Adipocyte (in vitro differentiated cells): Measurements from ENCODE around the gene DSCAM.

Experiments
- DNase-seq: peaks from one replicate; pipeline ENCODE4 v3.0.0-alpha.2; 2015; ENCODE audit warnings: low read depth
- H3K27me3 ChIP-seq: replicated peaks from 2 replicates; pipeline ENCODE4 v1.7.0; 2013; ENCODE audit warnings: mild to moderate bottlenecking, low read length, moderate library complexity; ENCODE audit not compliant: control insufficient read depth, insufficient read depth
- H3K36me3 ChIP-seq: 2 replicates; pipeline ENCODE4 v1.7.0; 2013; ENCODE audit warnings: low read length, mild to moderate bottlenecking, moderate library complexity; ENCODE audit not compliant: control insufficient read depth, insufficient read depth, severe bottlenecking
- H3K4me1 ChIP-seq: 2 replicates; pipeline ENCODE4 v1.7.0; 2013; ENCODE audit warnings: mild to moderate bottlenecking, low read length, moderate library complexity; ENCODE audit not compliant: control insufficient read depth, insufficient read depth
- H3K4me3 ChIP-seq: 2 replicates; pipeline ENCODE4 v1.7.0; 2013; ENCODE audit warnings: mild to moderate bottlenecking, low read length, moderate library complexity
- H3K9ac ChIP-seq: 2 replicates; pipeline ENCODE4 v1.7.0; 2013; ENCODE audit warnings: mild to moderate bottlenecking, low read length, moderate library complexity
- H3K9me3 ChIP-seq: 2 replicates; pipeline ENCODE4 v1.7.0; 2013; ENCODE audit warnings: mild to moderate bottlenecking, low read length, moderate library complexity; ENCODE audit not compliant: control insufficient read depth

DSCAM gene

DNA sequence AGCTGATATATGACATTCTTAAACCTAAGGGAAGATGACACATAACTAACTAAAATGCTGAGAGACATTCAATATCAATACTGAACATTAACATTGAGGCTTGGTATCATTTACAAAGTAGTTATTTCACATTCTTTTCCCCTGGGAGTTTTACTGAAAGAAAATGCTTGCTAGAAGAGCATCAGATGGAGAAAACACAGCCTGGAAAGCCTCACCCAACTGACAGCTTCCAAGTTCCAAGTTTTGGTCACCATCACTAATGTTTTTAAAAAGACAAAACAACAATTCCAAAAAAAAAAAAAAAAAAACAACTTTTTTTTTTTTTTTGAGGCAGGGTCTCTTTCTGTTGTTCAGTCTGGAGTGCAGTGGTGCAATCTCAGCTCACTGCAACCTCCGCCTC is 80.6 kb downstream of the DSCAM start:
- Histone ChIP-seq H3K4me1 (no peaks in the 10 kb centered on the region), H3K36me3 (no peaks in the 10 kb centered on the region), H3K27me3 (no peaks in the 10 kb centered on the region), H3K4me3 (no peak overlapping the region), H3K9ac (no peak overlapping the region), H3K9me3 (no peaks in the 10 kb centered on the region)
- no peak for DNase-seq

DNA sequence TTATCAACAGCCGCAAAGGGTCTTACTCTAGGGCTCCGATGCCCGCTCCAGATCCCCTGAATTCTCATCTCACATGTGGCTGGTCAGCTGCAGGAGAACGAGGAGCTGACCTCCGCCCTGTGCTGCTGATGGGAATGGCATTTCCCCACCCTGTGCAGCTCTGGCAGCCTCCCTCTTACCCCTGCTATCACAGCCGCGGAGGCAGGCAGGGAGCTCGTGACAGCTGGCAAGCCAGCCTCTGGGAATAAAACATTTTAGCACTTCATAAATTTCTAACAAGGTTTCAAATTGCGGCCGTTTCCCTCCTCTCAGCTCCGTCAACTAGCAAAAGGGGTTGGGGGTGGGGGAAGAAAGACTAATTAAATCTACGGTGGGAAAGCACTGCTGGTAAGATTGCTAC is 81.1 kb downstream of the DSCAM start:
- DNase-seq: no peak
- H3K9ac ChIP-seq: no peak overlapping the region
- H3K36me3 ChIP-seq: no peaks in the 10 kb centered on the region
- H3K27me3 ChIP-seq: no peaks in the 10 kb centered on the region
- no peaks in the 10 kb centered on the region for H3K9me3 ChIP-seq
- H3K4me1 ChIP-seq: no peaks in the 10 kb centered on the region
- no peak overlapping the region for H3K4me3 ChIP-seq

DNA sequence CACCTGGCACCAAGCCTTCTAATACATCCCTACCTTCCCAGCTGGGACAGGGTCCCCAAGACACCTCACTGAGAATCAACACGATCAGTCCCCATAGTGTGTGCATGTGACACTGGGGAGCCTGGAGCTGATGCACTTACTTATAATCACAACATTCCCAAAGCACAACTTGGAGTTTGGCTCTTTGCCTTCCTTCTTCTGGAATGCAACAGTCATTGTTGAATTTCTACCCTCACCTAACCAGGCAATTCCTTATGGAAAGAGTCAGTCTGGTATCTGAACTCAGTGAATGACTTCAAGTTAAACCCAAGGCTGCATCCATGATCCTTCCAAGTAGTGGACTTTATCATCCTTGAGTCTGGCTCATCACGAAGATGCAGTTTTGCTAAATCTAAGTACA is 86.1 kb downstream of the DSCAM start:
- no peaks in the 10 kb centered on the region for H3K4me1 ChIP-seq
- no peak overlapping the region for H3K4me3 ChIP-seq
- no peaks in the 10 kb centered on the region for H3K27me3 ChIP-seq
- H3K36me3 ChIP-seq: no peaks in the 10 kb centered on the region
- no peaks in the 10 kb centered on the region for H3K9me3 ChIP-seq
- H3K9ac ChIP-seq: no peak overlapping the region
- DNase-seq: no peak

DNA sequence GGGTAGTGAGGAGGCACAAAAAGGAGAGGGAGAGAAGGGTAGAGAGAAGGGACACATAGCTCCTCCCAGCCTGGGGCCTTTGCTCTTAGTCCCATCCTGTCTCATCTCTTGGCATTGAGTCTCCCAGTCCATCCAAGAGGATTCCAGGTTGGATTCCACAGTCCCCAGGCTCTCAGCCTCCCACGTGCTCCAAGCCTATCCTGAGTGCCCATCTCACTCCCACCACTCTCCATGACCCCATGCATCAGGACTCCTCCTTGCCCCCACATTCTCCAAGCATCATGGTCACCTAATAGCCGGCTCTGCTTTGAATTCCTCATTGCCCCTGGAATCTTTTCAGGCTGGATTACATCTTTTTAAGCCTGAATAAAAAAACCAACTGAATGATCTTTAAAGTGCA is 87.9 kb downstream of the DSCAM start:
- Histone ChIP-seq H3K36me3 (no peaks in the 10 kb centered on the region), H3K9ac (no peak overlapping the region)

DNA sequence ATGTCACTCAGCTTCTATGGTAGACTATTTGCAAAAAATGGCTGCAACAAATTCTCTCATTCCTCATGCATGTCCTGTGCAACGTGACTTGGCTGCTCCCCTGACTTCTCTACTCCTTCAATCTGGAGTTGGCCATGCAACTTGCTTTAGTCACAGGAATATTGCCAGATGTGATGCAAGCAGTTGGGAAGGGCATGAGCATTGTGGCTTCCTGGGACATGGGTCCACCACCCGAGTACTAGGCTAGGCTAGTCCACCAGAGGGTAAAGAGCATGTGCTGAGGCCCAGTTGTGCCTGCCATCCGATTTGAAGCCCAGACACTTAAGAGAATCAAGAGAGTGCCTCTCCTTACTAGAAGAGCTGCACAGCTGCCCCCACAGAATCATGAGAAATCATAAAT is 89.6 kb downstream of the DSCAM start:
- no peak overlapping the region for H3K9ac ChIP-seq
- no peak for DNase-seq
- no peaks in the 10 kb centered on the region for H3K9me3 ChIP-seq
- H3K36me3 ChIP-seq: no peaks in the 10 kb centered on the region
- no peaks in the 10 kb centered on the region for H3K27me3 ChIP-seq
- no peak overlapping the region for H3K4me3 ChIP-seq
- no peaks in the 10 kb centered on the region for H3K4me1 ChIP-seq

More for the DNA sequence above, 87.9 kb downstream of the DSCAM start:
- no peak overlapping the region for H3K4me3 ChIP-seq
- DNase-seq: no peak
- no peaks in the 10 kb centered on the region for H3K9me3 ChIP-seq
- no peaks in the 10 kb centered on the region for H3K27me3 ChIP-seq
- no peaks in the 10 kb centered on the region for H3K4me1 ChIP-seq

DNA sequence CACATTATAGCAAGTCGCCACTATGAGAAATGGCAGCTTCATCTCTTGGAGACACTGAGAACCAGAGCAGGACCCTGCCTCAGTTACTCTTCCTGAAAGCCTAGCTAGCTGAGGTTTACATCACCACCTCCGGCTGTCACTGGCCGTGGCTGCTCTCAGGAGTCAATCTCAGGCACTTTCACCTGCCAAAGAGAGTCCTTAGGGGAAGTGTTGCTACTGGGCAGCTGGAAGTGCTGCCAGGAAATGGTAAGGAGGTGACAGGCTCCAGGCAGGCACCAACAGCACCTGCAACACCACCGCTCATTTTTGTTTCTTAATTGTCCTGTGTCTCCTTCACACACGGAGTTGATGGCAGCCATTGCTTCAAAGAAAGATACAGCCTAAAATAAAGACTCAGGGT is 92.5 kb downstream of the DSCAM start:
- no peaks in the 10 kb centered on the region for H3K27me3 ChIP-seq
- no peaks in the 10 kb centered on the region for H3K36me3 ChIP-seq
- no peak for DNase-seq
- no peak overlapping the region for H3K9ac ChIP-seq
- no peaks in the 10 kb centered on the region for H3K9me3 ChIP-seq
- H3K4me1 ChIP-seq: no peaks in the 10 kb centered on the region
- no peak overlapping the region for H3K4me3 ChIP-seq

DNA sequence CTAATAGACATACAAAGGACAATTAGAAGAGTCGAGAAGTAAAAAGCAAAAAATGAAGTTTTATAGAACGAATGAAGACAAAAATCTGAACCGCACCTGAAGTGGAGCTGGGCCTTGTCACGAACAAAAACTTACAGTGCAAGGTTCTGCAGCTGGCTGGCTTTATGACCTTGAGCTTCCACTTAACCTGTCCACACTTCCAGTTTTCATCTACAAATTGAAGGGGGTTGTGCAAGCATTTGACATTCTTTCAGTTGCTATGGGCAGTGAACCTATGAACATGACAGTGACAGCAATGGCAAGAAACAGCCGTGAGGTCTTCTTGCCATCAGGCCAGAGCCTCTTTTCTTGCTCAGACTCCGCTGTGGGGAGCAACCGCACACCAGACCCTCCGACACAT is 93.2 kb downstream of the DSCAM start:
- H3K9me3 ChIP-seq: no peaks in the 10 kb centered on the region
- no peaks in the 10 kb centered on the region for H3K4me1 ChIP-seq
- DNase-seq: no peak
- no peak overlapping the region for H3K9ac ChIP-seq
- H3K27me3 ChIP-seq: no peaks in the 10 kb centered on the region
- H3K4me3 ChIP-seq: no peak overlapping the region
- H3K36me3 ChIP-seq: no peaks in the 10 kb centered on the region

DNA sequence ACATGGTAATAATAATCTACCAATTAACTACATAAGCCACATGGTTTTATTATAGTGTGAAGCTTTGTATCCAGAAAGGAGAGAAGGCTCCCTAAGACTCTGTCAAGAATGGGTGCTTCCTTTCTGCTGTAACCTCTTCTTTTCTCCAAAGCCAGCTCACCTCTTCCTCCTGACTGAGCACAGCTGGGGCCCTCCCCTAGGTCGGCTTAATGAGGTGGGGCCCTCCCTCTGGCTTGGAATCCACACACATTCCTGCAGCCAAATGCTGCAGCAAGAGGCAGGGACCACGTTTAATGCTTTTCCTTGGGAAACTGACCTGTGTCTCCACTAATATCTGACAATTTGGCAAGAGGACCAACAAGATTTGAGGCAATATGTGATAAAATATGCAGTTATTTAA is 94.8 kb downstream of the DSCAM start:
- H3K9ac ChIP-seq: no peak overlapping the region
- no peaks in the 10 kb centered on the region for H3K4me1 ChIP-seq
- no peaks in the 10 kb centered on the region for H3K36me3 ChIP-seq
- H3K4me3 ChIP-seq: no peak overlapping the region
- no peak for DNase-seq
- no peaks in the 10 kb centered on the region for H3K9me3 ChIP-seq
- H3K27me3 ChIP-seq: no peaks in the 10 kb centered on the region

DNA sequence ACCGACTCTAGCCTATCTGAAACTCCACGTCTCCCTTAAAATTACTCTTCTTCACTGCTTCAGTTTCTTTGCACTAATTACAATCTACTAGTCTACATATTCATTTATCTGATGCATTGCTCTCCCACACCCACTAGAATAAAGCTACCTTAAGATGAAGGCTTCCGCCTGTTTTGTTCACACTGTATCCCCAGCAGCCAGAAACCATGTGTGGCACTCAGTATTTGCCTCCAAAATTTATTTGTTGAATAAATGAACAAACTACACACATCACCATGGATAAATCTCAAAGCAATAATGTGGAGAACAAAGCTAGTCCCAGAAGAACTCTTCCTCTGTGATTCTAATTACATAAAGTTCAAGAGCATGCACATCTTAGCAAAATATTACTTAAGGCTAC is 95.7 kb downstream of the DSCAM start:
- no peak for DNase-seq
- Histone ChIP-seq H3K4me1 (no peaks in the 10 kb centered on the region), H3K4me3 (no peak overlapping the region), H3K27me3 (no peaks in the 10 kb centered on the region), H3K9ac (no peak overlapping the region), H3K36me3 (no peaks in the 10 kb centered on the region), H3K9me3 (no peaks in the 10 kb centered on the region)

DNA sequence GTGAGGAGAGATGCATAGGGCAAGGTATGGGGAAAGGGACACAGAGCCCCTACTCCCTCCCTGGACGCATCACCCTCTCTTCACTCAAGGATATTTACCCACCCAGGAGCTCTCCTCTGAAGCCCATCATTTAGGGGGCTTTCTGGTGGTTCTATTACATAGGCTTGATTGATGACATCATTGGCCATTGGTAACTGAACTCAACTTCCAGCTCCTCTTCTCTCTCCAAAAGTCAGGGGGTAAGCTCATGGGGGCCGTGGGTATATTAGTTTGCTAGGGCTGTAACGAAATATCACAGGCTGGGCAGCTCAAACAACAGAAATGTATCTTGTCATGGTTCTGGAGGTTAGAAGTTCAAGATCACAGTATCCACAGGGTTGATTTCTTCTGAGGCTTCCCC is 110.8 kb downstream of the DSCAM start:
- Histone ChIP-seq H3K27me3 (no peaks in the 10 kb centered on the region), H3K9me3 (no peaks in the 10 kb centered on the region), H3K36me3 (no peaks in the 10 kb centered on the region), H3K9ac (no peak overlapping the region), H3K4me1 (no peaks in the 10 kb centered on the region), H3K4me3 (no peak overlapping the region)
- DNase-seq: no peak

DNA sequence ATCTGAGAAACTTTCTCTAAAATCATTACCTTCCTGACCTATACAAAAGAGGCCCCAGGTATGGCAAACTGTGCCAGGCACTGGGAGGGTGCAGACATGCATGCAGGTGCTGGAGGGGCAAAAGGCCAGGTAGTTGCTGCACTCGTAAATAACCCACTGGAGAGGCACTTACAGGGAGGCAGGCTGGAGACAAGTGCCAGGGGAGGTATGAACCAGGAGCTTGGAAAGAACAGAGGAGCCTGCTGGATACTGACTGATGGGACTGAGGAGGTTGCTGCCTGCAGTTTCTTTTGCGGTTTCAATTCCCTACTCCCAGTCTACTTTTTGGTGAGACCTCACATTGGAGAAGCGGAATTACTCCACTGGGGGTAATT is 113.9 kb downstream of the DSCAM start:
- Histone ChIP-seq H3K27me3 (no peaks in the 10 kb centered on the region), H3K9ac (no peak overlapping the region), H3K36me3 (no peaks in the 10 kb centered on the region), H3K4me3 (no peak overlapping the region), H3K4me1 (no peaks in the 10 kb centered on the region), H3K9me3 (no peaks in the 10 kb centered on the region)
- no peak for DNase-seq

DNA sequence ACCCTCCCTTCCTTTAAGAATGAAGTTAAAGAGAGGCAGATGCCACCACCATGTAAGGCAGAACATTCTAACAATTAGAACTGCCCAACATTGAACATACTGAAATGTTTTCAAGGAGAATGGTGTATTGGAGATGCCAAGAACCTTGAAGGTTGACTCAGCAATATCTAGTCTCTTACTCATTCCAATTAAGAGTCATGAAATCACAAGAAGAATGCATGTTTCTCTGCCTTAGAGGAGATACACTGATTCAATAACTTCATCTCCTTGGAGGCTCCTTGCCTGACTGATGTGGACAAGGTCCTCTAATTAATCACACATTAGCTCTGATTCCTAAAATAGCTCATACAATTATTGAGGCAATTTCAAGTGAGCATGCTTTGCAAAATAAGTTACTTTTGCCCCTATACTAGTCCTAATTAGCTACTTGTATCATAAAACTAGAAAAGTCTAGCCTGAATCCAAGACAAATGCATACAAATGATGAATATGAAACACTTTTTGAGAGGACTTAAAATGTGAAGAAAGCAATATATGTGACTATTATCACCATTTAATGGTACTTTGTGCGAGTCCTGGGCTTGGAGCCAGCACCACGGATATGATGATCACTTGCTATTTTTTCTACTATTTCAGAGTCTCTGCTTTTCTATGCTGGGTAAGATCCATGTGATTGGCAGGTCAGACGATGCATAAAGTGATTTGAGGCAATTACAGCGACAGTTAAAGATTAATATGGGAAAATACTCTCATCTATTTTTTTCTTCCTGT is 114.5 kb downstream of the DSCAM start:
- H3K36me3 ChIP-seq: no peaks in the 10 kb centered on the region
- DNase-seq: peak; percentile 65
- no peak overlapping the region for H3K9ac ChIP-seq
- no peaks in the 10 kb centered on the region for H3K27me3 ChIP-seq
- H3K9me3 ChIP-seq: peaks cover under 1% of the 10 kb centered on the region
- no peaks in the 10 kb centered on the region for H3K4me1 ChIP-seq
- no peak overlapping the region for H3K4me3 ChIP-seq
